ENCODE data around the gene LIX1L.

The LIX1L gene

DNA sequence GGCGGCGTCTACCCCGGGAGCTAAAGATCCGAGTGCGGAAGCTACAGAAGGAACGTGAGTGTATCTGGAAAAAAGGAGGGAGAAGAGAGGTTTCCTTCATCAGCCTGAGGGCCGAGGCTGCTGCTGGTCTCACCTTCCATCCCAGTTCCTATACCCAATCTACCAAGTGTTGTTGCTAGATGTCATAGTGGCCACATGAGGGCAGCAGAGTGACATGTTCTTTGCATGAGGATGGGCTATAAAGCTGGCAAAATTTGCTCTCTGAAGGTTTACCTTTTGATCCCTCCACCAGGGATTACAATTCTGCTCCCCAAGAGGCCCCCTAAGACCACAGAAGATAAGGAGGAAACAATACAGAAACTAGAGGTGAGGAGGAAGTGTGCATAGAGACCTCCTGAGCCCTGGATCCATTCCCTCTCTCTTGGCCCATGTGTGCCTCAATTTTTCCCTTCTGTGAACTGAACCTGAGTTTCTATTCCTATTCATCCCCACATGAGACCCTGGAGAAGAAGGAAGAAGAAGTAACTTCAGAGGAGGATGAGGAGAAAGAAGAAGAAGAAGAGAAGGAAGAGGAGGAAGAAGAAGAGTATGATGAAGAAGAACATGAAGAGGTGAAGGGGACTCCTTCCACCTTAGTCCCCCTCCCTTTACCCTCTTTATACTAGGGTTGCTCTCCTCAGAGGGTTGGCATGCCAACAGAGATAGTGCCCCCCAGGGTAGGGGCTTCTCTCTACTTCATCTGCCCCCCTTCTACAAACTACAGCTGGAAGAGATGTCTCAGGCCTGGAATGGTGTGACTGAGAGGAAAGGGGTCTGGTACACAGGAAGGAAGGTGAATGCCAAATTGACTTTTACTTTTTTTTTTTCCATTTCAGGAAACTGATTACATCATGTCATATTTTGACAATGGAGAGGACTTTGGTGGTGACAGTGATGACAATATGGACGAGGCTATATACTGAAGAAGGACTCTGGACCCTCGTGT lies 20.0 kb upstream of the LIX1L start:
- TF ChIP-seq SIN3A (IDR thresholded peaks at IDR 0.05; ENCODE audit: borderline replicate concordance, insufficient read depth, low read length) (no peak), POLR2AphosphoS5 (IDR thresholded peaks at IDR 0.05; ENCODE audit: low read depth, low read length) (no peak)
- TF ChIP-seq, protein P1, sequence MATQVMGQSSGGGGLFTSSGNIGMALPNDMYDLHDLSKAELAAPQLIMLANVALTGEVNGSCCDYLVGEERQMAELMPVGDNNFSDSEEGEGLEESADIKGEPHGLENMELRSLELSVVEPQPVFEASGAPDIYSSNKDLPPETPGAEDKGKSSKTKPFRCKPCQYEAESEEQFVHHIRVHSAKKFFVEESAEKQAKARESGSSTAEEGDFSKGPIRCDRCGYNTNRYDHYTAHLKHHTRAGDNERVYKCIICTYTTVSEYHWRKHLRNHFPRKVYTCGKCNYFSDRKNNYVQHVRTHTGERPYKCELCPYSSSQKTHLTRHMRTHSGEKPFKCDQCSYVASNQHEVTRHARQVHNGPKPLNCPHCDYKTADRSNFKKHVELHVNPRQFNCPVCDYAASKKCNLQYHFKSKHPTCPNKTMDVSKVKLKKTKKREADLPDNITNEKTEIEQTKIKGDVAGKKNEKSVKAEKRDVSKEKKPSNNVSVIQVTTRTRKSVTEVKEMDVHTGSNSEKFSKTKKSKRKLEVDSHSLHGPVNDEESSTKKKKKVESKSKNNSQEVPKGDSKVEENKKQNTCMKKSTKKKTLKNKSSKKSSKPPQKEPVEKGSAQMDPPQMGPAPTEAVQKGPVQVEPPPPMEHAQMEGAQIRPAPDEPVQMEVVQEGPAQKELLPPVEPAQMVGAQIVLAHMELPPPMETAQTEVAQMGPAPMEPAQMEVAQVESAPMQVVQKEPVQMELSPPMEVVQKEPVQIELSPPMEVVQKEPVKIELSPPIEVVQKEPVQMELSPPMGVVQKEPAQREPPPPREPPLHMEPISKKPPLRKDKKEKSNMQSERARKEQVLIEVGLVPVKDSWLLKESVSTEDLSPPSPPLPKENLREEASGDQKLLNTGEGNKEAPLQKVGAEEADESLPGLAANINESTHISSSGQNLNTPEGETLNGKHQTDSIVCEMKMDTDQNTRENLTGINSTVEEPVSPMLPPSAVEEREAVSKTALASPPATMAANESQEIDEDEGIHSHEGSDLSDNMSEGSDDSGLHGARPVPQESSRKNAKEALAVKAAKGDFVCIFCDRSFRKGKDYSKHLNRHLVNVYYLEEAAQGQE (IDR thresholded peaks at IDR 0.05; ENCODE audit: insufficient read depth in 1 of 2, low read depth in 2 of 2, low read length in 2 of 2) = no peak

DNA sequence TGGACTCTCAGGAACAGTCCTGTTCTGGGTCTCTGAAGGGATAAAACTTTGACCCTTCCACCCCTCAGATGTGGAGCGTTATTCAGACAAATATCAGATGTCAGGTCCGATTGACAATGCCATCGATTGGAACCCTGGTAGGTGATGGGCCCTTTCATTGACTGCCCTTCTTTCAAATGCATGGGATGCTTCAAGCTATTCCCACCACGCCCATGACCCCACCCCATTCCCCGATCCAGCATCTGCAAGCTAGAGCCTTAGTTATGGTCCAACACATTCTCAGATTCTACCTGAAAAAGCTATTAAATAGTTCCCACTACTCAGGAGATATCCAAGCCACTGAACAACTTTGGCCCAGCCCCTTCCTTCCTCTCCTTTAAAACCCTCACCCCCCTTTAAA lies 19.2 kb upstream of the LIX1L start:
- no peak for TF ChIP-seq SIN3A (IDR thresholded peaks at IDR 0.05; ENCODE audit: borderline replicate concordance, insufficient read depth, low read length)
- TF ChIP-seq FOXP2 (optimal IDR thresholded peaks at IDR 0.05; ENCODE audit: borderline replicate concordance, extremely low read depth, extremely low read length, insufficient read depth) = no peak
- no peak for TF ChIP-seq TAF1 (IDR thresholded peaks at IDR 0.05; ENCODE audit: borderline replicate concordance, insufficient read depth, low read length)
- TF ChIP-seq, protein P1 (IDR thresholded peaks at IDR 0.05; ENCODE audit: insufficient read depth in 1 of 2, low read depth in 2 of 2, low read length in 2 of 2) = no peak
- no peak for TF ChIP-seq POLR2AphosphoS5 (IDR thresholded peaks at IDR 0.05; ENCODE audit: low read depth, low read length)

DNA sequence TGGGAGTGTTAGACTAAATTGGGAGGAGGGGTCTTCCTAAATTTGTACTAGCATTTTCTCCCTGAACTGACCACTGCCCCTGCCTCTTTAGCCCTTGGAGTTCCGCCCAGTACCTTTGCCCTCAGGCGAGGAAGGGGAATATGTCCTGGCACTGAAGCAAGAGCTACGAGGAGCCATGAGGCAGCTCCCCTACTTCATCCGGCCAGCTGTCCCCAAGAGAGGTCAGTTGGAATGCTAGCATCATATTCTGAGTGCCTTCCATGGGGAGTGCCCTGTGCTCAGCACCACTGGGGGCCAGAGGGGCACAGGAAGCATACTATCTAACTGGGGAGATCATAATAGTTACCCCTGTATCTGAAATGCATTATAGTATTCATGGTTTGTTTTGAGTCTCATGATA lies 17.4 kb upstream of the LIX1L start:
- TF ChIP-seq FOXP2 (optimal IDR thresholded peaks at IDR 0.05; ENCODE audit: borderline replicate concordance, extremely low read depth, extremely low read length, insufficient read depth) = no peak
- TF ChIP-seq POLR2AphosphoS5 (IDR thresholded peaks at IDR 0.05; ENCODE audit: low read depth, low read length) = no peak
- TF ChIP-seq, protein P1 (IDR thresholded peaks at IDR 0.05; ENCODE audit: insufficient read depth in 1 of 2, low read depth in 2 of 2, low read length in 2 of 2) = no peak
- TF ChIP-seq TAF1 (IDR thresholded peaks at IDR 0.05; ENCODE audit: borderline replicate concordance, insufficient read depth, low read length) = no peak
- no peak for TF ChIP-seq SIN3A (IDR thresholded peaks at IDR 0.05; ENCODE audit: borderline replicate concordance, insufficient read depth, low read length)

DNA sequence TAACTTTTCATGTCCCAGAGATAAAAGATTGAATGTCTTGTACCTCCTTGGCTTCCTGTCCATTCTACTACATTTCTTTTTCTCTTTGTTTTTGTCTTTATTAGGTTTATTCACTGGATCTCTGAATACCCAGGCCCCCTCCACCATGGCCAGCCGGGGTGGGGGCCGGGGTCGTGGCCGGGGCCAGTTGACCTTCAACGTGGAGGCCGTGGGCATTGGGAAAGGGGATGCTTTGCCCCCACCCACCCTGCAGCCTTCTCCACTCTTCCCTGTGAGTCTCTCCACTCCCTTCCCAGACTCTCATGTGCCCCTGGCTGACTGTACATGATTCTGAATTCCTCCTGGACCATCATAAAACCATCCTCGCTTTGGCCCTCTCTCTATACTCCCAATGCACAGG lies 16.9 kb upstream of the LIX1L start:
- TF ChIP-seq FOXP2 (optimal IDR thresholded peaks at IDR 0.05; ENCODE audit: borderline replicate concordance, extremely low read depth, extremely low read length, insufficient read depth) = no peak

DNA sequence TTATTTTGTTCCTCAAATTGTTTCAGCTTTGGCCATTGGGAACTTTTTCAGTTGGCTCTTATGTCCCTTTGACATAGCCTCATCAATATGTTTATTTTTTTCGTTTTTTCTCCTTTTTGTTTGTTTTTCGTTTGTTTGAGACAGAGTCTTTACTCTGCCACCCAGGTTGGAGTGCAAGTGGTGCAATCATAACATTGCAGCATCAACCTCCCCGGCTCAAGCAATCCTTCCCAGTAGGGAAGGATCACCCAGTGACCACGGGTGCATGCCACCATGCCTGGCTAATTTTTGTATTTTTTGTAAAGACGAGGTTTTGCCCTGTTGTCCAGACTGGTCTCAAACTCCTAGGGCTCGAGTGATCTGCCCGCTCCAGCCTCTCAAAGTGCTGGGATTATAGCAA lies 14.8 kb upstream of the LIX1L start:
- TF ChIP-seq TAF1 (IDR thresholded peaks at IDR 0.05; ENCODE audit: borderline replicate concordance, insufficient read depth, low read length) = no peak
- TF ChIP-seq, protein P1 (IDR thresholded peaks at IDR 0.05; ENCODE audit: insufficient read depth in 1 of 2, low read depth in 2 of 2, low read length in 2 of 2) = no peak
- TF ChIP-seq FOXP2 (optimal IDR thresholded peaks at IDR 0.05; ENCODE audit: borderline replicate concordance, extremely low read depth, extremely low read length, insufficient read depth) = no peak
- TF ChIP-seq SIN3A (IDR thresholded peaks at IDR 0.05; ENCODE audit: borderline replicate concordance, insufficient read depth, low read length) = no peak
- TF ChIP-seq POLR2AphosphoS5 (IDR thresholded peaks at IDR 0.05; ENCODE audit: low read depth, low read length) = no peak

Measured in PFSK-1 (cell line).